ENCODE results near the gene KIF12.
"Not testable (repeated sequence)": the region's sequence is repeated elsewhere in the genome, so short reads cannot be mapped to it uniquely, and the experiment has no call there.

KIF12 gene

DNA sequence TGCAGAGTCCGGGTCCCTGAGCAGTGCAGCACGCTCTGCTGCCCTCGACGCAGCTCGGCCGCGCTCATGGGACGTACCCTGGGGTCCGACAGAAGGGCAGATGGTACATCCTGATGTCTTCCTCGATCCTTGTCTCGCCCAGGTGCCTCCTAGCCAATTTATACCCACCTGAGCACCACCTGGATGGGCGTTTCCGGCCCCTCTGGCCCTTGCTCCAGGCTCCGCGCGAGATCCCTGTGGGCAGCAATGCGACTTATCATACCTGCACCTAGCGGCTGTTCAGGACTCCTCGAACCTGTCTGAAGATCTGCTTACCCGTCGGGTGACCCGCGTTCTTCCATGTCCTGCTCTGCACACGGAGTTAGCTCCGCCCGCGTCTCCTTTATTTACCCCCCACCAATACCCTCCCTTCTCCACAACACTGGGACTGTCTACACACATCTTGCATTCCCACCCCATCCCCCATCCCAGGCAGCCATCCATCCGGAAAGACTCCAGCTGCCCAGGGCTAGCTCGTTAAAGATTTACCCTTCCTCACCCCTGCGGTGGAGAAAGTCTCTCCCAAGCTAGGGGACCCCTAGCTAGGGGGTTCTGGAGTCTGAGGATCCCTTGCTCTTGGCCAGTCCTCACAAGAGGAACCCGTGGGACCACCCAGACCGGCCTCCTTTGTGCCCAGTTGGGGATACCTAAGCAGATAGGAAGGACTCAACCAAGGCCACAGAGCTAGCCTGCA, at the start of gene KIF12:
TSS of gene KIF12 (minus strand) at position 357 of the 733 bp plus-strand sequence. CDS start at position 341, 16 bp downstream.
- peak; percentile 92 for DNase-seq

DNA sequence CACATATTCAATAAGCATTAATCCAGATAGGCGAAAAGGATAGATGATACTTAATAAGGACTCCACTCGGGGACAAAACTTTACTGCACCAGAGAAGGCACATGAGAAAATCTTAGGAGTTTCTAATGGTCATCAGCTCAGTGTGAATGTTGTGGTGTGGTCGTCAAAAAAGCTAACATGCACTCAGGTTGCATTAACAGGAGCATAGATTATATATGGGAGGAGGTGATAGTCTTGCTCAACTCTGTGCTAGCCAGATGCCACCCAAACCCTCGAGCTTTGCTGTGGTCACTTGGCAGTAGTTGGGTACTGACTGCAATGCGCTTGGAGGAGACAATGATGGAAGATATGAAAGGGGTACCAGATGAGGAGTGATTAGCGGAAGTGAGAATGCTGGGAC, 47.6 kb upstream of the KIF12 start:
- no peak for DNase-seq

DNA sequence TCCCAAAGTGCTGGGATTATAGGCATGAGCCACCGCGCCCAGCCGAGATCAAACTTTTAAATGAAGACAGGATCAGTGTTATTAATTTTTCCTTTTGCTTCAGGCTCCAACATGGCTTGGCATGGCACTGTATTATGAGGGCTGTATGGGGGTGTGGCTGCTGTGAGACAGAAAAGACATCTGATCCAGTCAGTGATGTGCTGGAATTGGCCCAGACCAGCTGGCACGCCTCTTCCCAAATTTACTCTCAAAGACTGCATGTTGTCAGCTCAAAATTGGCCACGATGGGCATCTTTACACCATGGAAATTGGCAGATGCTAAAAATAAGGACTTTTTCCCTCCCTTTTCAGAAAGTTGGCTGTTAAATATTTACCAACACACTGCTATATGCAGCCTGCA, 44.1 kb upstream of the KIF12 start:
- no peak for DNase-seq

DNA sequence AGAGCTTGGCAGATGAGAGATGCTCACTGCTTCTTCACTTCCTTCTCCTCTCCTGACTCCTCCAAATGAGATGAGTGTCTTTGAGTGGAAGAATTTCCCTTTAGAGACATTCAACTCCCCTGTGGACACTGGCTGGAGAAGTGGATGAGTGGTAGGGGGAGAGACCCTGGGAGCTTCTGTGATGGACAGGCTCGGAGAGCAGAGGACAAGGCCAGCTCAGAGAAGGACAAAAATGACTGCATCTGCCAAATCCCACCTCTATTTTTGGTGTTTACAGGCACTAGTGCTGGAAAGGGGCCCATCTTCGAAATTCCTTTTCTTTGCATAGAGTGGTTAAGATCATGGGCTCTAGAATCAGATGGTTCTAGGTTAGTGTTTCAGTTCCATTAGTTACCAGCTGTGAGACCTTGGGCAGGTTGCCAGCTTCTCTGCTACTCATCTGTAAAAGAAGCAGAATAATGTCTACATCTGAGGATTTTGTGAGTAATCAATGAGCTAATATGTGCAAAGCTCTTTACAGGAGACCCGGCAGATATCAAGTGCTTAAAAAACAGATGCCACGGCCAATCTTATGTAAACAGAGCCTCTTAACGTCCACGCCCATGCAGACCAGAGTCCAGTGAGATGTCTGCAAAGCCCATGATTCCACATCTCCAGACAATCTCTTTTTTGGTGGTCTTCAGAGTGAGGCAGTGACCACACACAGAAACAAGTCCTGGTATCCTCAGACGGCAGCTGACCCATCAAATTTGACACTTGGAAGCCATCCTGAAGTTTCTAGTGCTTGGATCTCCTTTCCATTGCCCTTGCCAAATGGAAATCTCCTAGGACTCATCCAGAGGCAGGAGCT, 42.7 kb upstream of the KIF12 start:
- DNase-seq = peak; percentile 85

DNA sequence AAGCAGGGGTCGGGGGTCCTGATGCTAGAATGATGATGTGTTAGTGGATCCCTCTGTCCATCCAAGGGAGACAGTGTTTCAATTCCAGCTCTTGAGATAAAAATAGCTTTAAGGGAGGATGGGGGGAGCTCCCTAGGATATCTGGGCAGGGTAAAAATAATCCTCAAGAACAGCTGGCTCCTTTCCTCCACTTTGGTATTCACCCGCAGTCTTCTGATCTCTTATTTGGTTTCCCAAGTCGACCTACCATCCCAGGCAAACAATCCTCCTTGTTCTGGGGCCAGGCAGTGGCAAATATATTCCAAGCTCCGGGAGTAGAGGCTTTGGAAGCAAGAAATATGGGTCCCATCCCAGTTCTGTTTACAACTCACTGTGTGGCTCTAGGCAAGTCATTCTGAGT, 41.8 kb upstream of the KIF12 start:
- DNase-seq = no peak

DNA sequence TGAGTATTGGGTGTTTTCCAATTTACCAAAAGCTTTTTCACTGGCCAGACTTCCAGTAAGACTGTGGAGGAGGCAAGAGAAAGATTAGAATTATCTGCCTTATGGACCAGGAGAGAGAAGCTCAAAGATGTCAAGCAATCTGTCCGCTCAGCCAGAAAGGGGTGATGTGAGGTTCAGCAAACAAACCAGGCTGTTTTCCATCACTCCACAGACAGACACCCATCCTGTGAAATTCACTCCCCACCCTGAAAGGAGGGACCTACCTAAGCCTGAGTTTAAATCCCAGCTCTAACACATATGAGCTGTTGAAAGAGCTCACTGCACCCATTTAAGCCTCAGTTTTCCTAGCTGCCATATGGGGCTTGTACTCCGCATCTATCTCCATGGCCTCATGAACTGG, 41.3 kb upstream of the KIF12 start:
- DNase-seq = no peak

DNA sequence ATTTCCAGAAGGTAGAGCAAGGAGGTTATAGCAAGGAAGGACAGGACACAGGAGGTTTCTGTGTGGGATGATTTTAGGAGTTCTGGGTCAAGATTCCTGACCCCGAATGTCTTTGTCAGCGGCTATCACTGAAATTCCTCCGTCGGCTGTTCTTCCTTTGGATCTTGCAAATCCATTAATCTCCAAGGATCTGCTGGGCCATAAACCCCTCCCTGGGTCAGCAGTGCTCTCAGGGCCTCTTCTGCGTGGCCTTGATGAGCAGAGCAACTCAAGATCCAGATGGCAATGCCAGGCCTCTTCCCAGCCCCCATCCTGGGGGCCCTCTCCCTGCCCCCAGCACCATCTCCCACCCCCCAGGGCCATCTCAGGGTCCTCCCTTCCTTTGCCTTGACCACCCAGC, 40.0 kb upstream of the KIF12 start:
- DNase-seq = no peak

DNA sequence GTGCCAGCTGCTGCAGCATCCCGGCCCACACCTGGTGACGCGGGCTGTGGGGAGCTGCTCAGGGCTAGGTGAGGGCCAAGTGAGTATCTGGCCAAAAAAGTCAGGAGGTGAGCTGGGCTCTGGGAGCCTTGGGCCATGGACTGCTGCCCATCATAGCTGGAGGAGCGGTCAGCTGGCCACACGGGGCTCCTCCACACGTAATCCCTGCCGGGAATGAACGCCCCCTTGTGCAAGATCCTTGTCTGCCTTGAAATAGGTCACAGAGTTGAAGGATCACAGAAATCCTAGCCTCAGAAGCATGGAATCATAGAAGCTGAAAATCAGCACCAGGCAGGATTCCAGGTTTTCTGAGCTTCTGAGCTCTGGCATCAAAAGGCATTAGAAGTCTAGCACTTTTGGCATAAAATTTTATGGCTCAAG, 39.5 kb upstream of the KIF12 start:
- DNase-seq = no peak

DNA sequence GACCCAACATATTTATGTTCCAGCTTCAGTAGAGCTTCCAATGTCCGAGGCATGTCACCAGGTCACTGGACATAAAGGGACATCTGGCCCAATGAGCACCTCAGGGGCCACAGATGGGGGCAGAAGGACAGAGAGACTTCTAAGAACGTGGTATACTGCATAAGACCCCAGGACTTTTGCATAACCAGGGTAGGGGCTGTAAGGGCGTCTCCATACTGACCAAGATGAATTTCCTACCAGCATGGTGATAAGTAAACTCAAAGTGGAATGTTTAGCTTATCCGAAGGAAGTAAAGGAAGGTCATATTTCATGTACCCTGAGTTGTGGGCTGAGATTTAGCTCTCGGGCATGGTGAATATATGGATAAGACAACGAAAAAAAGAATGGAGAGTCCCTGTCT, 38.7 kb upstream of the KIF12 start:
- DNase-seq = no peak

DNA sequence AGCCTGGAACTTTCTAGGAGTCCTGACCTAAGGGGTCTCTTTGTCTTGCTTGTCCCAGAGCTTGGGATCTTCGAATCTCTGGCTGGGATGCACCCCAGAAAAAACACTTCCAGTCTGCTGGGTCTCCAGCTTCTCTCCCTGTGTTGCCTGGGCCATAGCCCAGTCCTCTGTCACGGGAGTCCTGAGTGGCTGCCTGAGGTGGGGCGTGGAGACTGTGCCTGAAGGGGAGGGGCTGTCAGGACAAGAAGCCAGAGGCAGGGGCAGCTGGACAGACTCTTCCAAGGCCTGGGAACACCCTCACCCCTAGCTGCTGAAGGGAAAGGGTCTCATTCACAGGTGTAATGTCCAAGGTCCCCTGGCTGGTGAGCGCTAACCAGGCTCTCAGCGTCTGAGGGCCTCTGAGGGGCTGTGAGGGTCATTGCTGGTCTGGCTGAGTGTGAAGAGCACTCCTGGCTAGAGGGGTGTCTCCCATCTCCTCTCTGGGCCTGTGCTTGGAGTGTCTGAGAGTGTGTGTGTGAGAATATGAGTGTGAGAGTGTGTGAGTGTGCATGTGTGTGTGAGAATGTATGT, 35.8 kb upstream of the KIF12 start:
- DNase-seq = no peak

DNA sequence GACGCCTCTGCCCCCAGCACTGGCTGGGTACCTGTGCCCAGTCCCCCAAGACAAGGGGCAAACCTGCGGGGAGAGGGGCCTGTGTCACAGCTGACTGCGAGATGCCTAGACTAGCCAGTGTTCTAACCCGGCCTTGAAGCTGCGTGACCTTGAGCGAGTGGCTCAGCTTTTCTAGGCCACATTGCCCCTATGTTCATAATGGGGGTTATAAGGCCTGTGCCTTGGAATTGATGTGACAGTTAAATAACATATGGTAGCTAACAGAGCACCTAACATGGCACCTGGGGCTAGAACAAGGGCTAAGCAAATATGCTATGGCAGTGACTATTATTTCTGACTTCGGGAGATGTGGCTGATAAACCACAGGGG, 33.4 kb upstream of the KIF12 start:
- DNase-seq = no peak

DNA sequence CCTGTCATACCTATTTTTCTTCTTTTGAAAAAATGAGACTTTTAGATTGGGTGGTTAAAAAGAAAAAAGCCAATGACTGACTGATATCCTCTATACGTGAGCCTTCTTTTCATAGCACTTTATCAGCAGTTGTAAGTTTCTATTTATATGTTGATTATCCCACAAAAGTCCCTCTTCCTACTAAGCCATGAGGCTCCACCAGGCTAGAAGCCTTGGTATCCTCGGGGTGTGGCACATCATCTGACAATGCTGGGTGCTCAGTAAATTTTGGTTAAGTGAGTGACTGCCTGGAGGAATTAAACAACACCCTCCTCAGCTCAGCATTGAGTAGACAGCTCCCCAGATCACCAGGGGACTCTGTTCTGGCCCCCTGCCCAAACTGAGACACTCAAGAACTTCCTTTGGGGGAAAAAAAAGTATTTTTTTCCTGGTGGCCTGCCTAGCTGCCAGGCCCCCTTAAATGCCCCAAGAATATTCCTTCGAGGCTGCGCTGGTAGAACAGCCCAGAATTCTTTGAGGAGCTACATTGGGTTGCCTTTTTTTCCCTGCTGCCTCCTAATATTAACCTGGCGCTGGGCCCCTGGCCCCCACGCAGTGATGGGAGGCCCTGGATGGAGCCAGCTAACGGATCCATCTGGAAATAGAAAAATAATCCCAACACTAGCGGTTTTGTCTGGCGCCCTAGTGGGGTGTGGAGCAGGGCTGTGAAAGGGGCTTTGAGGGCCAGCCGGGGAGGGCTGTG, 32.9 kb upstream of the KIF12 start:
- DNase-seq = no peak

DNA sequence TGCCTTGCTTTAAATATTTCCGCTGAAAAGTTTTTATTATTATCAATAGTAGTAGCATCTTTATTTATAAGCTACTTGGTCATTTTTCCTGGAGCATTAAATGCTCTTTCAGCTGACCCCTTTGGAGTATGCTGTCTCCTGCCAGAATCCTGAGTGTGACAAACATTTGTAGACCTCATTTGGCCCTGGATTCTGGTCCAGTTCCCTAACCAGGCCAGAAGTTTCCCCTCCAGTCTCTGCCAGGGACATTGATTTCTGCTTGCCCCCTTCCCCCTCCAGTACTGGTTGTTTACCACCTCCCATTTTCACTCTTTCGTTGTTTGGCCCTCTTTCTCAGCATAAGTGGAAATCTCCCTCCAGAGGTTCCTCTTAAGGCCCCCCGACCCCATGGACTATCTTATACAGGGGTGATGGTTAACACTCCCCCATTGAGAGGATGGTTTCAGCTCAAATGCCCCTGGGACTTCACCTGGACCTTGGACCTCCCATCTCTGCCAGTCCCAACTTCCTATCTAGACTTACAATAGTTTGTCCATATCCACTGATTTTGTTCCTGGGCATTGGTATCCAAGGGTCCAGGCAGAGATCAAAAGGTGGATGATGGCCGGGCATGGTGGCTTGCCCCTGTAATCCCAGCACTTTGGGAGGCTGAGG, 31.7 kb upstream of the KIF12 start:
- DNase-seq = no peak

DNA sequence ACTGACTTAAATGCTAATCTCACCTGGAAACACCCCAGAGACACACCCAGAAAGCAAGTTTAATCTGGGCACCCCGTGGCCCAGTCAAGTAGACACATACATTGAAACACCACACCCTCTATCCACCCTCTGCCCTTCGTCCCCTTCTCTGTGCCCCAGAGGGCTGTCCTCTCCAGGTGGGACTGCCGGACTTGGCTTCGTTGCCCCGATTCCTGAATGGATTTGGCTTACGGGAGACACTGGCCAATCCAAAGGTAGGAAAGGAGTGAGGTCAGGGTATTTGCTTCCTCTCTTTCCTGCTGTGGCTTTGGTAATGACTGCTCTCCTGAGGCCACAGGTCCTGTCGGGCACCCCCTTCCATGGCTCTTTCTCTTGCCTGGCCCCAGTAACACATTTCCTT, 31.0 kb upstream of the KIF12 start:
- no peak for DNase-seq

DNA sequence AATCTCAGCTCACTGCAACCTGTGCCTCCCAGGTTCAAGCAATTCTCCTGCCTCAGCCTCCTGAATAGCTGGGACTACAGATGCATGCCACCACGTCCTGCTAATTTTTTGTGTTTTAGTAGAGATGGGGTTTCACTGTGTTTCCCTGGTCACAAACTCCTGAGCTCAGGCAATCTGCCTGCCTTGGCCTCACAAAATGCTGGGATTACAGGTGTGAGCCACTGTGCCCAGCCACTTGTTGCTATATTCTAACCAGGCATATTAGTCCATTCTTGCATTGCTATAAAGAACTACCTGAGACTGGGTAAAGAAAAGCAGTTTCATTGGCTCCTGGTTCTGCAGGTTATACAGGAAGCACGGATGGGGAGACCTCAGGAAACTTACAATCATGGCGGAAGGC, 29.7 kb upstream of the KIF12 start:
- not testable (repeated sequence) for DNase-seq

DNA sequence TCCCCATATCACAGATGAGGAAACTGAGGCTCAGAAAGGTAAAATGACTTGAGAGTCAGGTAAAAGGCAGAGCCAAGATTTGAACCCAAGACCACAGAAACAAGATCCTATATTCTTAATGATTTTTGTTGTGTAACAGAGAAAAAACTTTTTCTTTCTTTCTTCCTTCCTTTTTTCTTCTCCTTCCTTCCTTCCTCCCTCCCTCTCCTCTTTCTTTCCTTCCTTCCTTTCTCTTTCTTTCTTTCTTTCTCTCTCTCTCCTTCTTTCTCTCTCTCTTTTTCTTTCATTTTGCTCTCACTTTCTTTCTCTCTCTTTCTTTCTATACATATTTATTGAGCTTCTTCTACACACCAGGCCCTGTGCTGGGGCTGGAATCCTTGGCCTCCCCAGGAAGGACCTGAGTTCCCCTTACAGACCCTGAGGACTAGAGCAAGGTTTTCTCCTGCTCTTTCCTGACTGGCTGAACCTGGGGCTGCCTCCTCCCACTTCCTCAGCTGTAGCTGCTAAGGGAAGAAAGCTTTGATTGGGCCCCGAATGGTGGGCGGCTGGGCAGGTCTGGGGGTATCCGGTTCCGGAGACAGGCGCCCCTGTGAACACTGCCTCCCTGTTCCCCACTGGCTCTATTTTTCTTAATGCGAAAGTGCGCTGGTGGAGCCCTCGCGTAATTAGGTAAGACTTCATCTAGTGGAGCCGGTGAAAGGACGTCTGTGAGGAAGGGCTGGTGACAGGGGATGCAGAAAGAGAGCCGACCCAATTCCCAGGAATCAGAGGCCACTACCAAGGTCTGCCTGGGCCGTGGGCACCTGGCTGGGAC, 27.4 kb upstream of the KIF12 start:
- no peak for DNase-seq

DNA sequence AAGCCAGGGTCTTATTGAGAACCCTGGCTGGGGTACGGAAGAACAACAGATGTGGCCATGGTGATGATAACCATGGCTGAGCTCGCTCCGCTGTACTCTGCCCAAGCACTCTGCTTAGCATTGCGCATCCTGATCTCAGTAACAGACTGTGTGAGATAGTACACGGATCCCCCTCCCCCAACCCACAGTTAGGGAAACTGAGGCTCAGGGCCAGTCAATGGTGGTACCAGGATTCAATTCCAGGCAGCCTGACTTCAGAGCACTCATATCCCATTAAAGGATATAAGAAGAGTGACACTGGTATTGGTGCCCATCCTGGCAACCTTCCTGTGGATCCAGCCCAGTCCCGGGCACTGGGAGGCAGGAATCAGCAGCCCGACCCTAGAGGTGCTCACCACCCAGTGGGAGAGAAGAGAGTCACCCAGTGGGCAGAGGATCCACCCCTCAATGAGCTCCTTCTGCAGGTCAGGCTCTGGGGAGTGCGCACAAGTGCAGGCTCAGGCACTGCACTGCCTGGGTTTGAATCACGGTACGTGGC, 26.5 kb upstream of the KIF12 start:
- DNase-seq = no peak

DNA sequence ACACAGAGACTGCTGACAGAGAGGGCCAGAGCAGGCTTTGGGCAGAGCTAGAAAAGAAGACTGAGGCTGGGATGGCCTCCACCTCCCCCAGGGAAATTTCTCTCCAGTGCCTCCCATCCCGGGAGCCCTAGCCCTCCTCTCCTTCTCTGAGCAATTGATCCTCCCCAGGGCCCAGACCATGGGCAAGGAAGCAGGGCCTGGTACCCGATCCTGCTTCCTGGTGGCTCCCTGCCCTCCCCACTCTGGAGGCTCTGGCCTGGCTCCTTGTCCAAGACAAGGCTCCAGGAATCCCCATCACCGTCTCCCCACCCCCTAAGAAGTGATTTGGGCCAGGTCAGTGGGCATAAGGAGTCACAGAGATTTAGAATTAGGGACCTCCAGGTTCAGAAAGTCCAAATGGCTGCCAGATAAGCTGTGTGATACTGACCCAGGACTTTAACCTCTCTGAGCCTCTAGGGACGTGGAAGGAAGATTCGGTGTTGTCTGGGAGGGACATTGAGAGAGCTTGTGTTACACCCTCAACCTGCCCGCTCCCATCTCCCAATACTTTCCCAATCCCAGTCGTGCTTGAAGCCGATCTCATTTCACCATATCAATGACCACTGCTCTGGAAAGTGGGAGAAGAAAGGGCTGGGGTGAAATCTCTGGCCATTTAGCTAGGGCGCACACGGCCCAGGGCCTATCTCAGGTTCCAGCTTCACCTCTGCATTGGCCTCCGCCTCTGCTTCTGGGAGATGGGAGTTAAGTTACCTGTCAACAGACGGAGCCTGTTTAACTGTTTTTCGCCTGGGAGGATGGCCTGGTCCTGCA, 25.8 kb upstream of the KIF12 start:
- DNase-seq = no peak

DNA sequence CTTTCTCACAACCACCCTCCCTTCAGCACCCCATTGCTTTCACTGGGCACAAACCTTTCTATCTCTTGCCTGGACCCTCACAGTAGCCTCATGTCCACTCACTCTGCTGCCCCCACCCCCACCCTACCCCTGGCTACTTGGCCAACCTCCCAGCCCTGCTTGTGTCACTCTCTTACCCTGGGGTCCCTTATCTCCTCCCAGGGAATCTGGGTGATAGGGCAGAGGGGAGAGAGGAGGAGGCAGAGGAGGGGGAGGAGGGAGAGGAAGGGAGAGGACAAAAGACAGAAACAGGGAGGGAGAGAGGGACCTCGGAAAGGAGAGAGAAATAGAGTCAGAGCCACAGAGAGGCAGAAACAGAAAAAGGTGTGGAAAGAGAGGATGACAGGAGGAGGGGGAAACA, 25.0 kb upstream of the KIF12 start:
- no peak for DNase-seq

Measured in DMS53 (cell line).